Measurements from ENCODE around the gene VAV2.

DNA sequence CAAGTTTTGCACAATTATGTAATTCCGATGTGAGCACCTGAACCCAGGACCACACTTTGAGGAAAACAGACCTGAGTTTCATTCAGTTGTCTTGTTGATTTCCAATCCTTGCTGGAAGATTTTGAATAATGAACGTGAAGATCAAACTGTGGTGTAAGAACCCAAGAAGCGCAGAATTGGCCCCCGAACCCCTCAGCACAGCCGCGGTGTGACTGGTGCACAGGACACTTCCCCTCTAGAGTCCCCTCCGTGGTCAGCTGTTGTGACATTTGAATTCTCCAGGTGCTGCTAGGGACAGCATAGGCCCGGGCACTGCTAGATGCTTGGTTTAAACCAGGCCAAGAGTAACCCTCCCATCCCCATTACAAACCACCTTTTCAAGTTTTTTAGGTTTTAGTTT lies 34.9 kb upstream of the VAV2 start:
- TF ChIP-seq, protein P1, sequence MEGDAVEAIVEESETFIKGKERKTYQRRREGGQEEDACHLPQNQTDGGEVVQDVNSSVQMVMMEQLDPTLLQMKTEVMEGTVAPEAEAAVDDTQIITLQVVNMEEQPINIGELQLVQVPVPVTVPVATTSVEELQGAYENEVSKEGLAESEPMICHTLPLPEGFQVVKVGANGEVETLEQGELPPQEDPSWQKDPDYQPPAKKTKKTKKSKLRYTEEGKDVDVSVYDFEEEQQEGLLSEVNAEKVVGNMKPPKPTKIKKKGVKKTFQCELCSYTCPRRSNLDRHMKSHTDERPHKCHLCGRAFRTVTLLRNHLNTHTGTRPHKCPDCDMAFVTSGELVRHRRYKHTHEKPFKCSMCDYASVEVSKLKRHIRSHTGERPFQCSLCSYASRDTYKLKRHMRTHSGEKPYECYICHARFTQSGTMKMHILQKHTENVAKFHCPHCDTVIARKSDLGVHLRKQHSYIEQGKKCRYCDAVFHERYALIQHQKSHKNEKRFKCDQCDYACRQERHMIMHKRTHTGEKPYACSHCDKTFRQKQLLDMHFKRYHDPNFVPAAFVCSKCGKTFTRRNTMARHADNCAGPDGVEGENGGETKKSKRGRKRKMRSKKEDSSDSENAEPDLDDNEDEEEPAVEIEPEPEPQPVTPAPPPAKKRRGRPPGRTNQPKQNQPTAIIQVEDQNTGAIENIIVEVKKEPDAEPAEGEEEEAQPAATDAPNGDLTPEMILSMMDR (conservative IDR thresholded peaks at IDR 0.05; ENCODE audit: low read depth, low read length), result no peak
- TF ChIP-seq, protein P2, sequence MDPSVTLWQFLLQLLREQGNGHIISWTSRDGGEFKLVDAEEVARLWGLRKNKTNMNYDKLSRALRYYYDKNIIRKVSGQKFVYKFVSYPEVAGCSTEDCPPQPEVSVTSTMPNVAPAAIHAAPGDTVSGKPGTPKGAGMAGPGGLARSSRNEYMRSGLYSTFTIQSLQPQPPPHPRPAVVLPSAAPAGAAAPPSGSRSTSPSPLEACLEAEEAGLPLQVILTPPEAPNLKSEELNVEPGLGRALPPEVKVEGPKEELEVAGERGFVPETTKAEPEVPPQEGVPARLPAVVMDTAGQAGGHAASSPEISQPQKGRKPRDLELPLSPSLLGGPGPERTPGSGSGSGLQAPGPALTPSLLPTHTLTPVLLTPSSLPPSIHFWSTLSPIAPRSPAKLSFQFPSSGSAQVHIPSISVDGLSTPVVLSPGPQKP (IDR thresholded peaks at IDR 0.05; ENCODE audit: borderline replicate concordance, low read depth, low read length), result no peak
- no peak for TF ChIP-seq POLR2A (IDR thresholded peaks at IDR 0.05; ENCODE audit: low read depth, low read length)
- TF ChIP-seq, protein P3, sequence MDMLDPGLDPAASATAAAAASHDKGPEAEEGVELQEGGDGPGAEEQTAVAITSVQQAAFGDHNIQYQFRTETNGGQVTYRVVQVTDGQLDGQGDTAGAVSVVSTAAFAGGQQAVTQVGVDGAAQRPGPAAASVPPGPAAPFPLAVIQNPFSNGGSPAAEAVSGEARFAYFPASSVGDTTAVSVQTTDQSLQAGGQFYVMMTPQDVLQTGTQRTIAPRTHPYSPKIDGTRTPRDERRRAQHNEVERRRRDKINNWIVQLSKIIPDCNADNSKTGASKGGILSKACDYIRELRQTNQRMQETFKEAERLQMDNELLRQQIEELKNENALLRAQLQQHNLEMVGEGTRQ (IDR thresholded peaks at IDR 0.05; ENCODE audit: low read depth, low read length), result no peak
- no peak for TF ChIP-seq RAD21 (IDR thresholded peaks at IDR 0.05; ENCODE audit: low read length)
- no peak for TF ChIP-seq MXI1 (IDR thresholded peaks at IDR 0.05; ENCODE audit: borderline replicate concordance, low read depth, low read length)
- no peak for TF ChIP-seq CEBPB (IDR thresholded peaks at IDR 0.05; ENCODE audit: low read depth, low read length)
- no peak for TF ChIP-seq BHLHE40 (IDR thresholded peaks at IDR 0.05; ENCODE audit: low read depth, low read length)
- TF ChIP-seq MAZ (IDR thresholded peaks at IDR 0.05; ENCODE audit: borderline replicate concordance, low read depth, low read length), result no peak
- no peak for TF ChIP-seq RCOR1 (IDR thresholded peaks at IDR 0.05; ENCODE audit: insufficient replicate concordance, low read length)
